CMK (cell line): ENCODE results near the gene S100PBP.

Experiments
- DNase-seq: peaks from one replicate; pipeline ENCODE4 v3.0.0-alpha.2; 2010; ENCODE audit warnings: low read depth

S100PBP gene

GRCh38 chr1:32825181-32825580 is 7.7 kb downstream of the S100PBP start:
- no peak for DNase-seq

GRCh38 chr1:32828341-32828740 is 10.9 kb downstream of the S100PBP start:
- no peak for DNase-seq

GRCh38 chr1:32830092-32830852 is 12.8 kb downstream of the S100PBP start:
- no peak for DNase-seq

- no peak for DNase-seq
These were observed 14.4 kb downstream of the S100PBP start for GRCh38 chr1:32831878-32832277.

GRCh38 chr1:32848354-32849063 is 31.1 kb downstream of the S100PBP start:
- DNase-seq, result no peak

- DNase-seq, result no peak
These were observed 38.6 kb downstream of the S100PBP start for GRCh38 chr1:32855861-32856617.

- DNase-seq, result no peak
These were observed 40.7 kb downstream of the S100PBP start for GRCh38 chr1:32858136-32858535.

GRCh38 chr1:32858791-32859190 is 41.3 kb downstream of the S100PBP start:
- DNase-seq, result no peak

- no peak for DNase-seq
These were observed 42.5 kb downstream of the S100PBP start for GRCh38 chr1:32859915-32860314.

GRCh38 chr1:32860566-32860965 is 43.1 kb downstream of the S100PBP start:
- no peak for DNase-seq

- DNase-seq, result no peak
These were observed 44.6 kb downstream of the S100PBP start for GRCh38 chr1:32861904-32862695.

- no peak for DNase-seq
These were observed 45.9 kb downstream of the S100PBP start for GRCh38 chr1:32863218-32863880.

GRCh38 chr1:32863881-32864245 is 46.4 kb downstream of the S100PBP start:
- DNase-seq, result no peak

- DNase-seq, result no peak
These were observed 47.0 kb downstream of the S100PBP start for GRCh38 chr1:32864375-32865019.

GRCh38 chr1:32865639-32866405 is 48.4 kb downstream of the S100PBP start:
- no peak for DNase-seq

- DNase-seq, result no peak
These were observed 49.7 kb downstream of the S100PBP start for GRCh38 chr1:32867151-32867550.

- DNase-seq, result no peak
These were observed 50.2 kb downstream of the S100PBP start for GRCh38 chr1:32867671-32868070.

- DNase-seq, result no peak
These were observed 50.6 kb downstream of the S100PBP start for GRCh38 chr1:32868085-32868484.

GRCh38 chr1:32868806-32869455 is 51.5 kb downstream of the S100PBP start:
- DNase-seq, result no peak
